ENCODE measurements around the gene SNCA.

The SNCA gene

GRCh38 chr4:89727238-89727637 lies 109.7 kb downstream of the SNCA start:
- no peak for TF ChIP-seq CTCF (IDR thresholded peaks at IDR 0.05; ENCODE audit: borderline replicate concordance, insufficient read depth, low read depth, low read length)
- H3K4me3 ChIP-seq (ENCODE audit: low read depth, low read length), result no peak overlapping the region

- no peak for TF ChIP-seq CTCF (IDR thresholded peaks at IDR 0.05; ENCODE audit: borderline replicate concordance, insufficient read depth, low read depth, low read length)
- H3K4me3 ChIP-seq (ENCODE audit: low read depth, low read length), result no peak overlapping the region
Observed at GRCh38 chr4:89725268-89725667, 111.7 kb downstream of the SNCA start.

- H3K4me3 ChIP-seq (ENCODE audit: low read depth, low read length), result no peak overlapping the region
- TF ChIP-seq CTCF (IDR thresholded peaks at IDR 0.05; ENCODE audit: borderline replicate concordance, insufficient read depth, low read depth, low read length), result no peak
Observed at GRCh38 chr4:89724716-89725115, 112.2 kb downstream of the SNCA start.

- TF ChIP-seq CTCF (IDR thresholded peaks at IDR 0.05; ENCODE audit: borderline replicate concordance, insufficient read depth, low read depth, low read length), result no peak
- H3K4me3 ChIP-seq (ENCODE audit: low read depth, low read length), result no peak overlapping the region
Observed at GRCh38 chr4:89723096-89723495, 113.9 kb downstream of the SNCA start.

GRCh38 chr4:89722517-89722916 lies 114.4 kb downstream of the SNCA start:
- H3K4me3 ChIP-seq (ENCODE audit: low read depth, low read length), result no peak overlapping the region
- no peak for TF ChIP-seq CTCF (IDR thresholded peaks at IDR 0.05; ENCODE audit: borderline replicate concordance, insufficient read depth, low read depth, low read length)

- no peak for TF ChIP-seq CTCF (IDR thresholded peaks at IDR 0.05; ENCODE audit: borderline replicate concordance, insufficient read depth, low read depth, low read length)
- H3K4me3 ChIP-seq (ENCODE audit: low read depth, low read length), result no peak overlapping the region
Observed at GRCh38 chr4:89720981-89721380, 116.0 kb downstream of the SNCA start.

- TF ChIP-seq CTCF (IDR thresholded peaks at IDR 0.05; ENCODE audit: borderline replicate concordance, insufficient read depth, low read depth, low read length), result no peak
- H3K4me3 ChIP-seq (ENCODE audit: low read depth, low read length), result no peak overlapping the region
Observed at GRCh38 chr4:89719536-89720090, 117.3 kb downstream of the SNCA start.

Data from GM12875 (cell line).